H1 (cell line): ENCODE data around the gene KHSRP. TPM values are rescaled to one million over a fixed set of nuclear protein-coding genes. Genes with fewer than 3 reads are reported as not detected.

ENCODE experiments used
- CTCF ChIA-PET: fragments of 300-600 bp; sonication (Branson Sonifier 250); formaldehyde crosslinking; loops from one replicate; lab custom pipeline; 2021; ENCODE audit not compliant: partially characterized antibody; lab: Charles Lee
- POLR2A ChIA-PET: fragments of 300-600 bp; sonication (Branson Sonifier 250); formaldehyde crosslinking; loops from one replicate; lab custom pipeline; 2021; ENCODE audit warnings: inconsistent platforms; ENCODE audit not compliant: partially characterized antibody; lab: Charles Lee
- DNase-seq, 2 experiments: peaks; one replicate each; pipeline versions ENCODE4 v3.0.0 to v3.0.0-alpha.2; 2010 to 2022; ENCODE audit warnings: low spot score in 2 of 2, low read depth in 1 of 2, mixed read lengths in 1 of 2
- FAIRE-seq: peaks from 2 replicates; lab custom pipeline; 2011; peaks lifted over from hg19 to GRCh38; lab: Jason Lieb, UNC
- H2AFZ ChIP-seq: 2 replicates; pipeline ENCODE4 v1.8.1; 2012; ENCODE audit warnings: low read length, inconsistent platforms
- H2AK5ac ChIP-seq: 2 replicates; pipeline ENCODE4 v1.6.1; 2013; ENCODE audit warnings: low read depth, low read length
- H2BK120ac ChIP-seq: replicated peaks from 2 replicates; pipeline ENCODE3; 2013; ENCODE audit warnings: low read depth, low read length, inconsistent platforms
- H2BK12ac ChIP-seq: 2 replicates; pipeline ENCODE4 v1.6.1; 2013; ENCODE audit warnings: low read depth, low read length
- H2BK15ac ChIP-seq: 2 replicates; pipeline ENCODE4 v1.6.1; 2013; ENCODE audit warnings: low read length
- H2BK20ac ChIP-seq: 2 replicates; pipeline ENCODE4 v1.6.1; 2013; ENCODE audit warnings: low read length
- H2BK5ac ChIP-seq: 2 replicates; pipeline ENCODE4 v1.6.1; 2013; ENCODE audit warnings: low read depth, low read length
- H3K14ac ChIP-seq: 2 replicates; pipeline ENCODE4 v1.6.1; 2013; ENCODE audit warnings: inconsistent platforms; ENCODE audit not compliant: insufficient read length
- H3K18ac ChIP-seq: 2 replicates; pipeline ENCODE4 v1.6.1; 2013; ENCODE audit warnings: low read length; ENCODE audit errors: extremely low read depth
- H3K23ac ChIP-seq: 2 replicates; pipeline ENCODE4 v1.6.1; 2013; ENCODE audit warnings: inconsistent platforms; ENCODE audit not compliant: insufficient read length
- H3K23me2 ChIP-seq: 2 replicates; pipeline ENCODE4 v1.6.1; 2013; ENCODE audit warnings: low read depth, low read length
- H3K27ac ChIP-seq: 2 replicates; pipeline ENCODE4 v1.6.1; 2011; ENCODE audit warnings: low read depth, low read length, inconsistent platforms
- H3K27me3 ChIP-seq, 4 experiments: replicated peaks in 1 of 4; 1 replicate in 1 of 4; 2 replicates in 3 of 4; pipeline versions ENCODE4 v1.6.1 to v1.8.1; 2011 to 2013; ENCODE audit warnings: low read length in 3 of 4, mild to moderate bottlenecking in 3 of 4, inconsistent platforms in 2 of 4, mixed read lengths in 2 of 4, moderate library complexity in 1 of 4; ENCODE audit not compliant: control insufficient read depth in 3 of 4, insufficient read depth in 3 of 4; ENCODE audit errors: extremely low read depth in 1 of 4
- H3K36me3 ChIP-seq, 4 experiments: 2 replicates each; pipeline versions ENCODE4 v1.6.1 to v1.8.1; 2011 to 2013; ENCODE audit warnings: mild to moderate bottlenecking in 4 of 4, low read length in 3 of 4, moderate library complexity in 2 of 4, control low read depth in 1 of 4, inconsistent platforms in 1 of 4; ENCODE audit not compliant: insufficient read depth in 4 of 4, control insufficient read depth in 2 of 4
- H3K4ac ChIP-seq: replicated peaks from 2 replicates; pipeline ENCODE3; 2013; ENCODE audit warnings: low read length, low read depth, mixed read lengths, inconsistent platforms; ENCODE audit not compliant: insufficient read length
- H3K4me1 ChIP-seq, 4 experiments: replicated peaks in 1 of 4; 1 replicate in 1 of 4; 2 replicates in 3 of 4; pipeline versions ENCODE4 v1.6.1 to v1.8.1; 2011 to 2013; ENCODE audit warnings: low read length in 3 of 4, inconsistent platforms in 2 of 4, mixed read lengths in 1 of 4; ENCODE audit not compliant: insufficient read depth in 4 of 4, control insufficient read depth in 3 of 4
- H3K4me2 ChIP-seq, 2 experiments: 2 replicates each; pipeline versions ENCODE4 v1.6.1 to v1.8.1; 2011 to 2013; ENCODE audit warnings: low read depth in 2 of 2, low read length in 2 of 2, control low read depth in 1 of 2, inconsistent platforms in 1 of 2, mild to moderate bottlenecking in 1 of 2; ENCODE audit not compliant: insufficient read depth in 1 of 2
- H3K4me3 ChIP-seq, 4 experiments: fragments of 200-600, 300-600 bp in 1 of 4; sonication (generic), shearing (Covaris generic), sonication (Bioruptor Twin) in 1 of 4; 2 replicates each; pipeline versions ENCODE4 v1.5.1 to v1.8.1; 2011 to 2016; ENCODE audit warnings: low read length in 4 of 4, low read depth in 3 of 4, control low read depth in 2 of 4, inconsistent platforms in 2 of 4, mild to moderate bottlenecking in 2 of 4, mixed read lengths in 1 of 4, moderate library complexity in 1 of 4; ENCODE audit not compliant: insufficient read depth in 2 of 4; ENCODE audit errors: extremely low read depth in 1 of 4
- H3K56ac ChIP-seq: replicated peaks from 2 replicates; pipeline ENCODE3; 2013; ENCODE audit warnings: low read depth, mild to moderate bottlenecking, mixed read lengths, low read length, inconsistent platforms; ENCODE audit not compliant: insufficient read length
- H3K79me1 ChIP-seq: 2 replicates; pipeline ENCODE4 v1.6.1; 2013; ENCODE audit warnings: low read depth, low read length, control low read depth
- H3K79me2 ChIP-seq, 2 experiments: 2 replicates each; pipeline versions ENCODE4 v1.6.1 to v1.8.1; 2012 to 2013; ENCODE audit warnings: low read length in 2 of 2, mild to moderate bottlenecking in 2 of 2, inconsistent platforms in 1 of 2; ENCODE audit not compliant: insufficient read depth in 2 of 2, control insufficient read depth in 1 of 2
- H3K9ac ChIP-seq, 4 experiments: replicated peaks in 1 of 4; 1 replicate in 1 of 4; 2 replicates in 3 of 4; pipeline versions ENCODE4 v1.6.1 to v1.8.1; 2011 to 2013; ENCODE audit warnings: low read depth in 3 of 4, low read length in 3 of 4, control low read depth in 2 of 4, mild to moderate bottlenecking in 2 of 4, moderate library complexity in 2 of 4, inconsistent platforms in 1 of 4; ENCODE audit errors: extremely low read depth in 1 of 4
- H3K9me3 ChIP-seq, 2 experiments: 2 replicates each; pipeline versions ENCODE4 v1.6.1 to v1.8.1; 2012 to 2013; ENCODE audit warnings: mild to moderate bottlenecking in 2 of 2, moderate library complexity in 2 of 2, control low read depth in 1 of 2, inconsistent platforms in 1 of 2, low read depth in 1 of 2, low read length in 1 of 2, mixed read lengths in 1 of 2; ENCODE audit not compliant: insufficient read depth in 2 of 2
- H4K20me1 ChIP-seq, 2 experiments: replicated peaks in 1 of 2; 2 replicates each; pipeline versions ENCODE3 to v1.8.1; 2011 to 2013; ENCODE audit warnings: inconsistent platforms in 2 of 2, low read length in 2 of 2, mild to moderate bottlenecking in 1 of 2; ENCODE audit not compliant: insufficient read depth in 2 of 2, control insufficient read depth in 1 of 2
- H4K5ac ChIP-seq: 2 replicates; pipeline ENCODE4 v1.6.1; 2013; ENCODE audit warnings: low read length, low read depth, mixed read lengths, inconsistent platforms; ENCODE audit not compliant: insufficient read length
- H4K8ac ChIP-seq: 2 replicates; pipeline ENCODE4 v1.8.0; 2013; ENCODE audit warnings: mild to moderate bottlenecking, moderate library complexity, low read length, inconsistent platforms; ENCODE audit not compliant: insufficient read depth; ENCODE audit errors: extremely low read depth
- H4K91ac ChIP-seq: replicated peaks from 2 replicates; pipeline ENCODE3; 2013; ENCODE audit warnings: low read length, mixed read lengths, inconsistent platforms; ENCODE audit not compliant: insufficient read length
- ASH2L ChIP-seq: fragments of 200-600, 300-600 bp; sonication (generic); IDR thresholded peaks from one replicate; pipeline ENCODE4 v1.7.1; 2017; ENCODE audit warnings: low read length
- CBX5 ChIP-seq: fragments of 300-800, 300-1000 bp; sonication (generic); IDR thresholded peaks from 2 replicates; pipeline ENCODE4 v1.7.1; 2016; ENCODE audit warnings: antibody characterized with exemption, low read length, low read depth
- CBX8 ChIP-seq: fragments of 300-800, 300-1000 bp; sonication (generic); IDR thresholded peaks from 2 replicates; pipeline ENCODE4 v1.7.1; 2016; ENCODE audit warnings: low read depth, low read length, borderline replicate concordance
- HDAC2 ChIP-seq, 2 experiments: fragments of 300-600 bp in 1 of 2; sonication (generic) in 1 of 2; IDR thresholded peaks; 2 replicates each; pipeline ENCODE4 v1.6.1; 2011 to 2012; ENCODE audit warnings: low read depth in 2 of 2, low read length in 2 of 2, mild to moderate bottlenecking in 2 of 2, moderate library complexity in 2 of 2, borderline replicate concordance in 1 of 2, inconsistent platforms in 1 of 2
- KDM5A ChIP-seq: fragments of 200-600 bp; IDR thresholded peaks from 2 replicates; pipeline ENCODE4 v1.7.1; 2012; ENCODE audit warnings: mild to moderate bottlenecking, low read length, inconsistent platforms, mixed read lengths
- NANOG ChIP-seq: IDR thresholded peaks from 2 replicates; pipeline ENCODE4 v1.6.1; 2011; ENCODE audit warnings: low read length, low read depth, mild to moderate bottlenecking, inconsistent platforms; ENCODE audit not compliant: insufficient read depth, poor library complexity, severe bottlenecking
- NRF1 ChIP-seq: IDR thresholded peaks from 2 replicates; pipeline ENCODE4 v1.6.1; 2011; ENCODE audit warnings: mild to moderate bottlenecking, low read depth, low read length, improper control_type of control experiment
- POU5F1 ChIP-seq: IDR thresholded peaks from 2 replicates; pipeline ENCODE4 v1.6.1; 2011; ENCODE audit warnings: low read depth, mild to moderate bottlenecking, low read length, moderate library complexity
- RBBP5 ChIP-seq: IDR thresholded peaks from 2 replicates; pipeline ENCODE4 v1.7.1; 2012; ENCODE audit warnings: low read depth, mild to moderate bottlenecking, inconsistent platforms, low read length, moderate library complexity, borderline replicate concordance
- RXRA ChIP-seq: IDR thresholded peaks from 2 replicates; pipeline ENCODE4 v1.6.1; 2011; ENCODE audit warnings: low read depth, mild to moderate bottlenecking, low read length, moderate library complexity; ENCODE audit not compliant: insufficient read depth
- SIRT6 ChIP-seq: IDR thresholded peaks from one replicate; pipeline ENCODE4 v1.7.1; 2012; ENCODE audit warnings: low read length, inconsistent platforms
- SP4 ChIP-seq: IDR thresholded peaks from 2 replicates; pipeline ENCODE4 v1.6.1; 2012; ENCODE audit warnings: low read length, inconsistent platforms
- TAF7 ChIP-seq: optimal IDR thresholded peaks from 2 replicates; pipeline ENCODE3; 2011; ENCODE audit warnings: low read depth, mild to moderate bottlenecking, inconsistent platforms, low read length, moderate library complexity, borderline replicate concordance
- TBP ChIP-seq: IDR thresholded peaks from 2 replicates; pipeline ENCODE4 v1.6.1; 2011; ENCODE audit warnings: low read depth, low read length, improper control_type of control experiment
- YY1 ChIP-seq: IDR thresholded peaks from 2 replicates; pipeline ENCODE4 v1.6.1; 2011; ENCODE audit warnings: low read depth, mild to moderate bottlenecking, low read length
- WGBS, 2 experiments: shearing (Covaris generic) in 1 of 2; methylation state at CpG; one replicate each; pipeline versions ENCODE4 v1.1.6 to v1.1.7; 2013 to 2015; ENCODE audit warnings: low lambda C conversion rate in 2 of 2, mixed read lengths in 2 of 2, inconsistent platforms in 1 of 2, low coverage in 1 of 2, missing lambda C conversion rate in 1 of 2; ENCODE audit not compliant: insufficient replicate concordance in 2 of 2, insufficient coverage in 1 of 2, insufficient read length in 1 of 2; ENCODE audit errors: extremely low coverage in 1 of 2, missing lambda C conversion rate in 1 of 2; 5-methylcytosine and 5-hydroxymethylcytosine counted together
- polyA plus RNA-seq, 7 experiments: library from polyadenylated mRNA; depleted of rRNA in 3 of 7; stranded (reverse) in 5 of 7; unstranded in 2 of 7; fragments of >200 nt in 5 of 7; fragments of 200-250 nt in 2 of 7; gene quantifications; 1 replicate in 5 of 7; 2 replicates in 1 of 7; 4 replicates in 1 of 7; pipeline versions ENCODE4 v1.2.1 to v1.2.3, GENCODE V29; 2011 to 2013; ENCODE audit warnings: missing spikeins in 2 of 7, mixed read lengths in 2 of 7
- total RNA-seq: library from RNA; stranded (reverse); fragmentation: NEBNext Ultra II Directional; extraction: Animal tissue kit (Norgen Biotek cat#: 25700); gene quantifications from 2 replicates; pipeline ENCODE4 v1.2.1, GENCODE V29; 2021

Gene KHSRP
- total and polyA plus RNA-seq, 2 of the 8 experiments (the other 6 are each of a cell fraction or from before 2014, with no cell fraction given), result 143 to 573 TPM

- no peaks in the 10 kb centered on the region for H3K79me2 ChIP-seq
- no peaks in the 10 kb centered on the region for H3K36me3 ChIP-seq
- no peaks in the 10 kb centered on the region for H3K23me2 ChIP-seq
- ChIA-PET CTCF (interaction anchor here (0.6 to 1.7 kb wide), 3 partner anchors 26 to 1624 kb away, joined by 3 to 4 read pairs (median 3); no protein-coding TSS in a partner anchor), POLR2A (interaction anchor here (0.6 to 2.1 kb wide), 2 partner anchors 8 to 9 kb away, joined by 3 to 4 read pairs; no protein-coding TSS in a partner anchor)
- no peaks in the 10 kb centered on the region for H3K4me1 ChIP-seq
- no peak overlapping the region for H3K4me2 ChIP-seq
- H2BK12ac ChIP-seq, result no peak overlapping the region
- no peak overlapping the region for H2BK20ac ChIP-seq
- WGBS, 2 experiments, result 89% methylated on average over 13 of the region's 13 CpGs; no CpG with 5 or more reads in 1 of the 2 experiments
- H2AFZ ChIP-seq, result no peak overlapping the region
- no peak overlapping the region for H3K4me3 ChIP-seq
- no peak overlapping the region for H3K18ac ChIP-seq
- TF ChIP-seq RBBP5, result no peak
- TF ChIP-seq SP4, result no peak
- no peak for TF ChIP-seq TAF7
- TF ChIP-seq ASH2L, result no peak
- TF ChIP-seq SIRT6, result no peak
- no peak for TF ChIP-seq KDM5A
- TF ChIP-seq NRF1, result no peak
- TF ChIP-seq TBP, result no peak
- no peak for TF ChIP-seq RXRA
- no peak for TF ChIP-seq HDAC2 (IDR thresholded peaks at IDR 0.05; ENCODE audit: borderline replicate concordance in 1 of 2, low read depth in 2 of 2, low read length in 2 of 2)
- no peak for TF ChIP-seq POU5F1
- TF ChIP-seq CBX5, result no peak
- TF ChIP-seq NANOG, result no peak
- TF ChIP-seq YY1, result no peak
- TF ChIP-seq CBX8, result no peak
- H3K9me3 ChIP-seq, result no peaks in the 10 kb centered on the region
- H3K56ac ChIP-seq, result no peak overlapping the region
- no peak overlapping the region for H3K9ac ChIP-seq
- H3K14ac ChIP-seq, result no peak overlapping the region
- no peak overlapping the region for H4K8ac ChIP-seq
- H3K79me1 ChIP-seq, result no peaks in the 10 kb centered on the region
- no peak overlapping the region for H2BK15ac ChIP-seq
- no peak overlapping the region for H4K91ac ChIP-seq
- no peak overlapping the region for H3K4ac ChIP-seq
- H2BK120ac ChIP-seq, result no peak overlapping the region
- H3K23ac ChIP-seq, result no peak overlapping the region
- FAIRE-seq (no peak), DNase-seq (no peak)
- no peaks in the 10 kb centered on the region for H4K20me1 ChIP-seq
- no peak overlapping the region for H2BK5ac ChIP-seq
- no peak overlapping the region for H3K27ac ChIP-seq
- no peaks in the 10 kb centered on the region for H3K27me3 ChIP-seq
- no peak overlapping the region for H4K5ac ChIP-seq
- no peak overlapping the region for H2AK5ac ChIP-seq
Observed at GRCh38 chr19:6443986-6444385, 19.4 kb upstream of the KHSRP start.
